DOHH2 (cell line): ENCODE measurements around the gene CERS3.

ENCODE experiments used
- CTCF ChIP-seq: fragments of 200-600 bp; sonication (generic); IDR thresholded peaks from one replicate; pipeline ENCODE4 v1.5.1; 2014; ENCODE audit warnings: antibody characterized with exemption, mild to moderate bottlenecking, low read depth, low read length; ENCODE audit not compliant: poor library complexity, severe bottlenecking
- EZH2phosphoT487 ChIP-seq: fragments of 200-600 bp; sonication (generic); IDR thresholded peaks from 2 replicates; pipeline ENCODE4 v1.6.1; 2017; ENCODE audit warnings: borderline replicate concordance, mild to moderate bottlenecking, antibody characterized with exemption, low read length, moderate library complexity, mixed read lengths

GRCh38 chr15:100353449-100353848 lies 175.3 kb downstream of the CERS3 start:
- TF ChIP-seq CTCF (no peak), EZH2phosphoT487 (no peak)
